Activated CD8-positive, alpha-beta memory T cell treated with anti-CD3 and anti-CD28 coated beads, Interleukin-2, amount 50 U/mL, for 1 hour (primary cell): ENCODE measurements around the gene MAN1A1.
"Not testable (repeated sequence)": the region's sequence is repeated elsewhere in the genome, so short reads cannot be mapped to it uniquely, and the experiment has no call there.

ENCODE experiments used
- DNase-seq: peaks from one replicate; pipeline ENCODE4 v3.0.0-alpha.2; 2020; ENCODE audit errors: extremely low read depth

Gene MAN1A1

GRCh38 chr6:119349361-119350201 lies at the start of gene MAN1A1:
MAN1A1 (minus strand) TSS chr6:119349761; CDS start chr6:119349065, 696 bp downstream.
- peak; percentile 57 for DNase-seq

GRCh38 chr6:119395192-119395591 lies 45.6 kb upstream of the MAN1A1 start:
- no peak for DNase-seq

- no peak for DNase-seq
Measured at GRCh38 chr6:119390247-119390793, 40.8 kb upstream of the MAN1A1 start.

- no peak for DNase-seq
Measured at GRCh38 chr6:119385994-119386393, 36.4 kb upstream of the MAN1A1 start.

- DNase-seq, result no peak
Measured at GRCh38 chr6:119384444-119384843, 34.9 kb upstream of the MAN1A1 start.

- DNase-seq, result no peak
Measured at GRCh38 chr6:119379809-119380208, 30.2 kb upstream of the MAN1A1 start.

GRCh38 chr6:119377043-119377442 lies 27.5 kb upstream of the MAN1A1 start:
- not testable (repeated sequence) for DNase-seq

GRCh38 chr6:119370080-119370479 lies 20.5 kb upstream of the MAN1A1 start:
- no peak for DNase-seq

- DNase-seq, result no peak
Measured at GRCh38 chr6:119368921-119369320, 19.4 kb upstream of the MAN1A1 start.

GRCh38 chr6:119361209-119361608 lies 11.6 kb upstream of the MAN1A1 start:
- no peak for DNase-seq

- no peak for DNase-seq
Measured at GRCh38 chr6:119360262-119360915, 10.8 kb upstream of the MAN1A1 start.

- no peak for DNase-seq
Measured at GRCh38 chr6:119355890-119356289, 6.3 kb upstream of the MAN1A1 start.

- no peak for DNase-seq
Measured at GRCh38 chr6:119355157-119355556, 5.6 kb upstream of the MAN1A1 start.

- DNase-seq, result no peak
Measured at GRCh38 chr6:119353696-119354095, 4.1 kb upstream of the MAN1A1 start.

GRCh38 chr6:119352001-119352400 lies 2.4 kb upstream of the MAN1A1 start:
- no peak for DNase-seq

GRCh38 chr6:119350952-119351372 lies 1.4 kb upstream of the MAN1A1 start:
- no peak for DNase-seq

GRCh38 chr6:119350202-119350951 lies 816 bp upstream of the MAN1A1 start:
- DNase-seq, result no peak

GRCh38 chr6:119348748-119349360 lies 707 bp downstream of the MAN1A1 start:
- no peak for DNase-seq

GRCh38 chr6:119348096-119348747 lies 1.3 kb downstream of the MAN1A1 start:
- no peak for DNase-seq

GRCh38 chr6:119347466-119348095 lies 2.0 kb downstream of the MAN1A1 start:
- no peak for DNase-seq

- DNase-seq, result no peak
Measured at GRCh38 chr6:119346936-119347335, 2.6 kb downstream of the MAN1A1 start.
